ENCODE data around the gene ELMOD3. TPM values are rescaled to one million over a fixed set of nuclear protein-coding genes. Genes with fewer than 3 reads are reported as not detected.

ELMOD3 gene
- total and polyA plus RNA-seq, 2 of the 8 experiments (the other 6 are each of a cell fraction or from before 2014, with no cell fraction given) = 8.5 to 10.2 TPM

GRCh38 chr2:85405201-85406059 lies 50.9 kb downstream of the ELMOD3 start:
- peaks cover 5% of the 10 kb centered on the region; the same call in 1 of the 2 replicates for H3K23me2 ChIP-seq (ENCODE audit: low read depth, low read length)
- H2BK120ac ChIP-seq (replicated peaks; ENCODE audit: low read depth, low read length) = no peak overlapping the region
- no peak overlapping the region for H4K8ac ChIP-seq (ENCODE audit: extremely low read depth, insufficient read depth, low read length)
- no peak overlapping the region for H3K4me3 ChIP-seq (ENCODE audit: extremely low read depth in 1 of 4, insufficient read depth in 2 of 4, low read depth in 3 of 4, low read length in 4 of 4)
- no peak overlapping the region for H2AFZ ChIP-seq (ENCODE audit: low read length)
- H4K5ac ChIP-seq (ENCODE audit: insufficient read length, low read depth, low read length) = no peak overlapping the region
- H3K4me2 ChIP-seq (ENCODE audit: insufficient read depth in 1 of 2, low read depth in 2 of 2, low read length in 2 of 2) = 0 out of 4 replicates have a peak overlapping the region, but pooled peaks of 1 of the 2 experiments have one; percentile 8
- CTCF ChIA-PET (ENCODE audit: partially characterized antibody) = interaction anchor here (0.7 to 7.2 kb wide), 4 partner anchors 13 to 774 kb away, joined by 3 to 58 read pairs (median 4); no protein-coding TSS in a partner anchor
- DNase-seq (ENCODE audit: low read depth in 1 of 2, low spot score in 2 of 2) (no peak), FAIRE-seq (no peak)
- H3K27me3 ChIP-seq (replicated peaks in 1 of 4; ENCODE audit: control insufficient read depth in 3 of 4, extremely low read depth in 1 of 4, insufficient read depth in 3 of 4, low read length in 3 of 4) = no peaks in the 10 kb centered on the region
- POLR2A ChIA-PET (ENCODE audit: partially characterized antibody) = interaction anchor here (0.9 to 55.3 kb wide), 3 partner anchors 9 to 162 kb away, joined by 3 to 1889 read pairs (median 3); partner anchors contain the start of genes GGCX and MAT2A
- no peak overlapping the region for H3K14ac ChIP-seq (ENCODE audit: insufficient read length)
- peaks cover 5 to 18% (median 12%) of the 10 kb centered on the region in 4 experiments for H3K4me1 ChIP-seq (replicated peaks in 1 of 4; ENCODE audit: control insufficient read depth in 3 of 4, insufficient read depth in 4 of 4, low read length in 3 of 4)
- H2BK12ac ChIP-seq (ENCODE audit: low read depth, low read length) = 0 out of 2 replicates have a peak overlapping the region, but pooled peaks have one; percentile 70
- H3K23ac ChIP-seq (ENCODE audit: insufficient read length) = no peak overlapping the region
- H3K36me3 ChIP-seq (ENCODE audit: control insufficient read depth in 2 of 4, insufficient read depth in 4 of 4, low read length in 3 of 4) = no peaks in the 10 kb centered on the region; a peak in 1 of 8 replicates
- H2BK15ac ChIP-seq (ENCODE audit: low read length) = no peak overlapping the region
- WGBS, 2 experiments (ENCODE audit: extremely low coverage in 1 of 2, insufficient coverage in 1 of 2, insufficient read length in 1 of 2, insufficient replicate concordance in 2 of 2, low coverage in 1 of 2, low lambda C conversion rate in 2 of 2, missing lambda C conversion rate in 1 of 2) = 79% methylated on average over 15 of the region's 15 CpGs; no CpG with 5 or more reads in 1 of the 2 experiments
- no peaks in the 10 kb centered on the region for H4K20me1 ChIP-seq (replicated peaks in 1 of 2; ENCODE audit: control insufficient read depth in 1 of 2, insufficient read depth in 2 of 2, low read length in 2 of 2)
- no peak overlapping the region for H2AK5ac ChIP-seq (ENCODE audit: low read depth, low read length)
- H3K56ac ChIP-seq (replicated peaks; ENCODE audit: insufficient read length, low read depth, low read length) = no peak overlapping the region
- no peak overlapping the region for H3K4ac ChIP-seq (replicated peaks; ENCODE audit: insufficient read length, low read depth, low read length)
- H3K9ac ChIP-seq (replicated peaks in 1 of 4; ENCODE audit: extremely low read depth in 1 of 4, low read depth in 3 of 4, low read length in 3 of 4) = peak overlapping the region in 1 of 4 experiments; percentile 28; a peak in 1 of 7 replicates
- peaks cover 2% of the 10 kb centered on the region; the same call in 1 of the 2 replicates for H3K79me1 ChIP-seq (ENCODE audit: low read depth, low read length)
- no peak overlapping the region for H3K27ac ChIP-seq (ENCODE audit: low read depth, low read length)
- H3K79me2 ChIP-seq (ENCODE audit: control insufficient read depth in 1 of 2, insufficient read depth in 2 of 2, low read length in 2 of 2) = no peaks in the 10 kb centered on the region; a peak in 1 of 4 replicates
- no peak overlapping the region for H4K91ac ChIP-seq (replicated peaks; ENCODE audit: insufficient read length, low read length)
- no peak overlapping the region for H2BK5ac ChIP-seq (ENCODE audit: low read depth, low read length)
- no peak overlapping the region for H3K18ac ChIP-seq (ENCODE audit: extremely low read depth, low read length)
- H2BK20ac ChIP-seq (ENCODE audit: low read length) = no peak overlapping the region
- H3K9me3 ChIP-seq (ENCODE audit: insufficient read depth in 2 of 2, low read depth in 1 of 2, low read length in 1 of 2) = 0 out of 4 replicates have a peak, but pooled peaks cover 0 to 2% of the 10 kb centered on the region in 2 experiments
- TF ChIP-seq CREB1 (IDR thresholded peaks at IDR 0.05) (no peak), MAFK (IDR thresholded peaks at IDR 0.05; ENCODE audit: low read depth, low read length) (no peak), POLR2A (IDR thresholded peaks at IDR 0.05; ENCODE audit: control extremely low read depth in 1 of 2, low read depth in 2 of 2, low read length in 2 of 2) (no peak), RFX5 (IDR thresholded peaks at IDR 0.05; ENCODE audit: borderline replicate concordance, low read depth, low read length) (no peak), EGR1 (IDR thresholded peaks at IDR 0.05; ENCODE audit: borderline replicate concordance, low read depth, low read length) (no peak), SIN3A (conservative IDR thresholded peaks at IDR 0.05 in 1 of 2, IDR thresholded peaks at IDR 0.05 in 1 of 2; ENCODE audit: low read depth in 1 of 2, low read length in 2 of 2) (no peak), EP300 (IDR thresholded peaks at IDR 0.05; ENCODE audit: borderline replicate concordance in 1 of 2, low read depth in 2 of 2, low read length in 2 of 2) (no peak), USF2 (IDR thresholded peaks at IDR 0.05; ENCODE audit: low read length) (no peak), NRF1 (IDR thresholded peaks at IDR 0.05; ENCODE audit: low read depth, low read length) (no peak), SIX5 (IDR thresholded peaks at IDR 0.05; ENCODE audit: low read depth, low read length) (no peak), TCF12 (IDR thresholded peaks at IDR 0.05; ENCODE audit: low read depth, low read length) (no peak)

Data from H1 (cell line).